Prostate gland (tissue), 2 donors: ENCODE results near the gene FRMPD2.

Experiments used
- POLR2A ChIP-seq: fragments of 450-650 bp; IDR thresholded peaks from one replicate; pipeline ENCODE4 v1.6.1; 2016; ENCODE audit warnings: antibody characterized with exemption, mild to moderate bottlenecking
- TF ChIP-seq, protein P1 (sequence below), 4 experiments: fragments of 200-600 bp in 2 of 4; fragments of 450-650 bp in 2 of 4; sonication (generic) in 2 of 4; IDR thresholded peaks; 1 replicate in 3 of 4; 2 replicates in 1 of 4; pipeline ENCODE4 v1.5.1; 2016 to 2019; ENCODE audit warnings: antibody characterized with exemption in 4 of 4, mild to moderate bottlenecking in 2 of 4, moderate library complexity in 2 of 4

DNA sequence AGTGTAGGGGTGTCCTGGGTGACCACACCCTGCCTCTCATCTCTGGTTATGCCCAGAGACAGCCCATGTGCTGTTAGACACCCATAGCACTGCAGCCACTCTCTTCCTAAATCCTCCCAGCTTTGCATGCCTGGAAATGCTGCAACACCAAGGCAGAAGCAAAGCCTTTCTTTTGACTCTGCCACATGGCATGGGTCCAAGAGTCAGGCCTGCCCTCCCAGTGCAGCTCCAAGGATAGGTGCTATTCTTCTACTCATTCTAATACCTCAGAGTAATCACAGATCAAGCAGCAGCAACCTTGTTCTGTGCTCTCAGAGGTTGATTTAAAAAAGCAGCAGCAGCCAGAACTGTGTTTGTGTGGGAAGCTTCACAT is 23.4 kb downstream of the FRMPD2 start:
- no peak for TF ChIP-seq POLR2A
- TF ChIP-seq, protein P1, sequence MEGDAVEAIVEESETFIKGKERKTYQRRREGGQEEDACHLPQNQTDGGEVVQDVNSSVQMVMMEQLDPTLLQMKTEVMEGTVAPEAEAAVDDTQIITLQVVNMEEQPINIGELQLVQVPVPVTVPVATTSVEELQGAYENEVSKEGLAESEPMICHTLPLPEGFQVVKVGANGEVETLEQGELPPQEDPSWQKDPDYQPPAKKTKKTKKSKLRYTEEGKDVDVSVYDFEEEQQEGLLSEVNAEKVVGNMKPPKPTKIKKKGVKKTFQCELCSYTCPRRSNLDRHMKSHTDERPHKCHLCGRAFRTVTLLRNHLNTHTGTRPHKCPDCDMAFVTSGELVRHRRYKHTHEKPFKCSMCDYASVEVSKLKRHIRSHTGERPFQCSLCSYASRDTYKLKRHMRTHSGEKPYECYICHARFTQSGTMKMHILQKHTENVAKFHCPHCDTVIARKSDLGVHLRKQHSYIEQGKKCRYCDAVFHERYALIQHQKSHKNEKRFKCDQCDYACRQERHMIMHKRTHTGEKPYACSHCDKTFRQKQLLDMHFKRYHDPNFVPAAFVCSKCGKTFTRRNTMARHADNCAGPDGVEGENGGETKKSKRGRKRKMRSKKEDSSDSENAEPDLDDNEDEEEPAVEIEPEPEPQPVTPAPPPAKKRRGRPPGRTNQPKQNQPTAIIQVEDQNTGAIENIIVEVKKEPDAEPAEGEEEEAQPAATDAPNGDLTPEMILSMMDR (IDR thresholded peaks at IDR 0.05) = no peak
